ENCODE measurements around the gene PFDN6. TPM values are rescaled to one million over a fixed set of nuclear protein-coding genes. Genes with fewer than 3 reads are reported as not detected.

Gene PFDN6
- total and polyA plus RNA-seq, 2 of the 13 experiments (the other 11 are each of a cell fraction or from before 2014, with no cell fraction given): 75.5 to 87.0 TPM

DNA sequence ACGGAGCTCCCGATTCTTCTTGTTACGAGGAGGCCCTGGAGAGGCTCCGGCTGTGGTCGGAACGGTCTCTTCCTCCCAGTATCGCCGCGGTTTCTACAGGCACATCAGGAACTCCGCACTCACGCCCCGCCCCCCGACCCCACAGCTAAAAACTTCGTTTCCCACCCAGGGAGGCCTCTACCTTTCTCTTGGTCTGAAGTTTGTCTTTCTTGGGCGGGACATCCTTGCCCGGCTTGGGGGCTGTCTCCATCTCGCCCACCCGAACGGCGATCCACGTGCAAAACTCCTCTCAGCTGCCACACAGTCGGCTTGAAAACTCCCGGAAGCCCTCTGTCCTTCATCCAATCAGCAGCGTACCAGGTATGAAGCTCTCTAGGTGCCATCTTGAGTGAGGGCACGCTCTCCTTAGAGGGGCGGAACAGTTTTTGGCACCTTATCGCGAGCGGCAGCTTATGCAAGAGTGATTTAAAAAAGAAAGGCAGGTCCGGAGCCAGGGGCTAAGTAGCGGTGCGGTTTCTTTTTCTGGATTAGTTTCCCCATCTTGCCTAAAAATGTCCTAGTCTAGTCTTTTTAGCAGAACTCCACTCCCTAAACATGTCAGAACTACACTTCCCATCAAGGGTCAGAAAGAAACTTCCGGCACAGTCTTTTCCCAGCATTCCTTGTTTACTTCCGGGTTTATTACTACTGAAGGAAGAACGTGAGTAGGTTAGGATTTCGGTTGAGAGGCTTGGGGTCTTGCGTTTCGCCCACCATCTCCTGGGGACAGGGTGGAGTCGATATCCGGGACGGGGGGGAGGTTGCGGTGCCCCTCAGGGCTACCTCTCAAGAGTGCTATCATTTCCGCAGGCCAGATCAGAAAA is at the start of gene PFDN6, which contains the start of gene WDR46 (continued):
- TF ChIP-seq ZNF816 (CRISPR knock-in tag; IDR thresholded peaks at IDR 0.05; ENCODE audit: borderline replicate concordance): no peak; the same call in 1 of the 2 replicates
- TF ChIP-seq, protein P1, sequence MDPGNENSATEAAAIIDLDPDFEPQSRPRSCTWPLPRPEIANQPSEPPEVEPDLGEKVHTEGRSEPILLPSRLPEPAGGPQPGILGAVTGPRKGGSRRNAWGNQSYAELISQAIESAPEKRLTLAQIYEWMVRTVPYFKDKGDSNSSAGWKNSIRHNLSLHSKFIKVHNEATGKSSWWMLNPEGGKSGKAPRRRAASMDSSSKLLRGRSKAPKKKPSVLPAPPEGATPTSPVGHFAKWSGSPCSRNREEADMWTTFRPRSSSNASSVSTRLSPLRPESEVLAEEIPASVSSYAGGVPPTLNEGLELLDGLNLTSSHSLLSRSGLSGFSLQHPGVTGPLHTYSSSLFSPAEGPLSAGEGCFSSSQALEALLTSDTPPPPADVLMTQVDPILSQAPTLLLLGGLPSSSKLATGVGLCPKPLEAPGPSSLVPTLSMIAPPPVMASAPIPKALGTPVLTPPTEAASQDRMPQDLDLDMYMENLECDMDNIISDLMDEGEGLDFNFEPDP (CRISPR knock-in tag; conservative IDR thresholded peaks at IDR 0.05): no peak
- TF ChIP-seq ZNF235 (CRISPR knock-in tag; IDR thresholded peaks at IDR 0.05; ENCODE audit: borderline replicate concordance): no peak
- TF ChIP-seq ZNF672 (CRISPR knock-in tag; IDR thresholded peaks at IDR 0.05): no peak
- TF ChIP-seq, protein P2, sequence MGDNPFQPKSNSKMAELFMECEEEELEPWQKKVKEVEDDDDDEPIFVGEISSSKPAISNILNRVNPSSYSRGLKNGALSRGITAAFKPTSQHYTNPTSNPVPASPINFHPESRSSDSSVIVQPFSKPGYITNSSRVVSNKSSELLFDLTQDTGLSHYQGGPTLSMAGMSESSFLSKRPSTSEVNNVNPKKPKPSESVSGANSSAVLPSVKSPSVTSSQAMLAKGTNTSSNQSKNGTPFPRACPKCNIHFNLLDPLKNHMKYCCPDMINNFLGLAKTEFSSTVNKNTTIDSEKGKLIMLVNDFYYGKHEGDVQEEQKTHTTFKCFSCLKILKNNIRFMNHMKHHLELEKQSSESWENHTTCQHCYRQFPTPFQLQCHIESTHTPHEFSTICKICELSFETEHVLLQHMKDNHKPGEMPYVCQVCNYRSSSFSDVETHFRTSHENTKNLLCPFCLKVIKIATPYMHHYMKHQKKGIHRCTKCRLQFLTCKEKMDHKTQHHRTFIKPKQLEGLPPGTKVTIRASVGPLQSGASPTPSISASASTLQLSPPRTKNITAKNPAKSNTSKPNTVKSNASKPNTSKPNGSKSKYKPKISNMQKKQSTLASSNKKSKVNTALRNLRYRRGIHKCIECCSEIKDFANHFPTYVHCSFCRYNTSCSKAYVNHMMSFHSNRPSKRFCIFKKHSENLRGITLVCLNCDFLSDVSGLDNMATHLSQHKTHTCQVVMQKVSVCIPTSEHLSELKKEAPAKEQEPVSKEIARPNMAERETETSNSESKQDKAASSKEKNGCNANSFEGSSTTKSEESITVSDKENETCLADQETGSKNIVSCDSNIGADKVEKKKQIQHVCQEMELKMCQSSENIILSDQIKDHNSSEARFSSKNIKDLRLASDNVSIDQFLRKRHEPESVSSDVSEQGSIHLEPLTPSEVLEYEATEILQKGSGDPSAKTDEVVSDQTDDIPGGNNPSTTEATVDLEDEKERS (CRISPR knock-in tag; IDR thresholded peaks at IDR 0.05): no peak
- TF ChIP-seq RBAK (CRISPR knock-in tag; IDR thresholded peaks at IDR 0.05): no peak
- TF ChIP-seq, protein P3, sequence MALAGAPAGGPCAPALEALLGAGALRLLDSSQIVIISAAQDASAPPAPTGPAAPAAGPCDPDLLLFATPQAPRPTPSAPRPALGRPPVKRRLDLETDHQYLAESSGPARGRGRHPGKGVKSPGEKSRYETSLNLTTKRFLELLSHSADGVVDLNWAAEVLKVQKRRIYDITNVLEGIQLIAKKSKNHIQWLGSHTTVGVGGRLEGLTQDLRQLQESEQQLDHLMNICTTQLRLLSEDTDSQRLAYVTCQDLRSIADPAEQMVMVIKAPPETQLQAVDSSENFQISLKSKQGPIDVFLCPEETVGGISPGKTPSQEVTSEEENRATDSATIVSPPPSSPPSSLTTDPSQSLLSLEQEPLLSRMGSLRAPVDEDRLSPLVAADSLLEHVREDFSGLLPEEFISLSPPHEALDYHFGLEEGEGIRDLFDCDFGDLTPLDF (CRISPR knock-in tag; IDR thresholded peaks at IDR 0.05): no peak
- TF ChIP-seq ZNF383 (CRISPR knock-in tag; IDR thresholded peaks at IDR 0.05; ENCODE audit: borderline replicate concordance): no peak
- TF ChIP-seq SMAD3 (CRISPR knock-in tag; IDR thresholded peaks at IDR 0.05): no peak
- TF ChIP-seq SETDB1 (CRISPR knock-in tag; IDR thresholded peaks at IDR 0.05; ENCODE audit: borderline replicate concordance): no peak
- peak; percentile 83 for TF ChIP-seq ATF1 (CRISPR knock-in tag; IDR thresholded peaks at IDR 0.05)
- TF ChIP-seq ZNF326 (CRISPR knock-in tag; IDR thresholded peaks at IDR 0.05; ENCODE audit: borderline replicate concordance): no peak
- no peak for TF ChIP-seq HNRNPUL1 (IDR thresholded peaks at IDR 0.05; ENCODE audit: low read depth, low read length)
- TF ChIP-seq SIN3B (IDR thresholded peaks at IDR 0.05; ENCODE audit: low read length): 0 out of 2 replicates have a peak, but pooled peaks have one; percentile 74
- TF ChIP-seq, protein P4, sequence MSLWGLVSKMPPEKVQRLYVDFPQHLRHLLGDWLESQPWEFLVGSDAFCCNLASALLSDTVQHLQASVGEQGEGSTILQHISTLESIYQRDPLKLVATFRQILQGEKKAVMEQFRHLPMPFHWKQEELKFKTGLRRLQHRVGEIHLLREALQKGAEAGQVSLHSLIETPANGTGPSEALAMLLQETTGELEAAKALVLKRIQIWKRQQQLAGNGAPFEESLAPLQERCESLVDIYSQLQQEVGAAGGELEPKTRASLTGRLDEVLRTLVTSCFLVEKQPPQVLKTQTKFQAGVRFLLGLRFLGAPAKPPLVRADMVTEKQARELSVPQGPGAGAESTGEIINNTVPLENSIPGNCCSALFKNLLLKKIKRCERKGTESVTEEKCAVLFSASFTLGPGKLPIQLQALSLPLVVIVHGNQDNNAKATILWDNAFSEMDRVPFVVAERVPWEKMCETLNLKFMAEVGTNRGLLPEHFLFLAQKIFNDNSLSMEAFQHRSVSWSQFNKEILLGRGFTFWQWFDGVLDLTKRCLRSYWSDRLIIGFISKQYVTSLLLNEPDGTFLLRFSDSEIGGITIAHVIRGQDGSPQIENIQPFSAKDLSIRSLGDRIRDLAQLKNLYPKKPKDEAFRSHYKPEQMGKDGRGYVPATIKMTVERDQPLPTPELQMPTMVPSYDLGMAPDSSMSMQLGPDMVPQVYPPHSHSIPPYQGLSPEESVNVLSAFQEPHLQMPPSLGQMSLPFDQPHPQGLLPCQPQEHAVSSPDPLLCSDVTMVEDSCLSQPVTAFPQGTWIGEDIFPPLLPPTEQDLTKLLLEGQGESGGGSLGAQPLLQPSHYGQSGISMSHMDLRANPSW (CRISPR knock-in tag; IDR thresholded peaks at IDR 0.05; ENCODE audit: borderline replicate concordance): no peak
- TF ChIP-seq YY1 (IDR thresholded peaks at IDR 0.05; ENCODE audit: insufficient read depth, insufficient replicate concordance, low read depth, low read length): peak; percentile 99
- no peak for TF ChIP-seq SRSF9 (IDR thresholded peaks at IDR 0.05; ENCODE audit: borderline replicate concordance, insufficient read depth, low read depth, low read length, poor library complexity, severe bottlenecking)
- TF ChIP-seq NPAS2 (CRISPR knock-in tag; IDR thresholded peaks at IDR 0.05; ENCODE audit: borderline replicate concordance): no peak
- TF ChIP-seq SRSF1 (optimal IDR thresholded peaks at IDR 0.05; ENCODE audit: low read depth, low read length): no peak
- TF ChIP-seq KAT7 (CRISPR knock-in tag; IDR thresholded peaks at IDR 0.05; ENCODE audit: borderline replicate concordance): no peak
